ENCODE measurements around the gene LPP.
A peak's percentile ranks its signal among the peaks of the same experiment; 100 is the strongest.

LPP gene

GRCh38 chr3:188529228-188529627 lies 375.3 kb downstream of the LPP start:
- peak; percentile 61 for DNase-seq

GRCh38 chr3:188530226-188530625 lies 376.3 kb downstream of the LPP start:
- no peak for DNase-seq

GRCh38 chr3:188531210-188531609 lies 377.3 kb downstream of the LPP start:
- peak; percentile 80 for DNase-seq

GRCh38 chr3:188533172-188533571 lies 379.2 kb downstream of the LPP start:
- no peak for DNase-seq

- no peak for DNase-seq
Measured at GRCh38 chr3:188533612-188534357, 379.8 kb downstream of the LPP start.

- DNase-seq, result peak; percentile 63
Measured at GRCh38 chr3:188534633-188535032, 380.7 kb downstream of the LPP start.

GRCh38 chr3:188537606-188538005 lies 383.6 kb downstream of the LPP start:
- no peak for DNase-seq

- DNase-seq, result no peak
Measured at GRCh38 chr3:188539037-188539436, 385.1 kb downstream of the LPP start.

GRCh38 chr3:188539631-188540194 lies 385.8 kb downstream of the LPP start:
- no peak for DNase-seq

GRCh38 chr3:188542196-188542595 lies 388.2 kb downstream of the LPP start:
- DNase-seq, result no peak

GRCh38 chr3:188544012-188544411 lies 390.1 kb downstream of the LPP start:
- no peak for DNase-seq

- peak; percentile 75 for DNase-seq
Measured at GRCh38 chr3:188546835-188547670, 393.1 kb downstream of the LPP start.

GRCh38 chr3:188553569-188553968 lies 399.6 kb downstream of the LPP start:
- DNase-seq, result no peak

- peak; percentile 42 for DNase-seq
Measured at GRCh38 chr3:188554404-188554803, 400.4 kb downstream of the LPP start.

- DNase-seq, result no peak
Measured at GRCh38 chr3:188557235-188557634, 403.3 kb downstream of the LPP start.

GRCh38 chr3:188558343-188559071 lies 404.6 kb downstream of the LPP start:
- DNase-seq, result peak; percentile 31

GRCh38 chr3:188559072-188559429 lies 405.1 kb downstream of the LPP start:
- DNase-seq, result peak; percentile 63

GRCh38 chr3:188559856-188560255 lies 405.9 kb downstream of the LPP start:
- DNase-seq, result no peak

- no peak for DNase-seq
Measured at GRCh38 chr3:188562144-188562543, 408.2 kb downstream of the LPP start.

GRCh38 chr3:188567478-188568195 lies 413.7 kb downstream of the LPP start:
- DNase-seq, result peak; percentile 58

- no peak for DNase-seq
Measured at GRCh38 chr3:188568736-188569135, 414.8 kb downstream of the LPP start.

GRCh38 chr3:188571531-188572095 lies 417.7 kb downstream of the LPP start:
- peak; percentile 68 for DNase-seq
